Endothelial cell of umbilical vein (primary cell): ENCODE measurements around the gene FAM234B. TPM values are rescaled to one million over a fixed set of nuclear protein-coding genes. Genes with fewer than 3 reads are reported as not detected.

Experiments
- BruUV-seq: library from RNA; stranded (reverse); fragments of 400-500 nt; replicated peaks from 2 replicates; lab custom pipeline; 2021; lab: Mats Ljungman, UMichigan
- CTCF ChIA-PET: fragments of 300-600, 350-600 bp; sonication (Branson Sonifier 250); formaldehyde crosslinking; loops from one replicate; lab custom pipeline; 2021; ENCODE audit warnings: antibody characterized with exemption, inconsistent platforms; lab: Charles Lee
- POLR2A ChIA-PET: fragments of 300-600, 350-600 bp; sonication (Branson Sonifier 250); formaldehyde crosslinking; loops from one replicate; lab custom pipeline; 2021; ENCODE audit warnings: antibody characterized with exemption, inconsistent platforms; lab: Charles Lee
- DNase-seq: peaks from one replicate; pipeline ENCODE4 v3.0.0-alpha.2; 2011; ENCODE audit warnings: low read depth, low spot score
- FAIRE-seq: peaks from 2 replicates; lab custom pipeline; 2011; peaks lifted over from hg19 to GRCh38; lab: Jason Lieb, UNC
- H2AFZ ChIP-seq: 2 replicates; pipeline ENCODE4 v1.6.0; 2012; ENCODE audit warnings: low read depth, low read length, control low read depth, inconsistent platforms
- H3K27ac ChIP-seq: 2 replicates; pipeline ENCODE4 v1.5.1; 2011; ENCODE audit warnings: low read depth, mild to moderate bottlenecking, control low read depth, low read length, moderate library complexity; ENCODE audit not compliant: insufficient read depth
- H3K27me3 ChIP-seq, 2 experiments: 2 replicates each; pipeline versions ENCODE4 v1.6.0 to v1.6.1; 2011; ENCODE audit warnings: low read length in 2 of 2, mixed read lengths in 1 of 2; ENCODE audit not compliant: control insufficient read depth in 2 of 2, insufficient read depth in 2 of 2
- H3K36me3 ChIP-seq, 2 experiments: 2 replicates in 1 of 2; 3 replicates in 1 of 2; pipeline ENCODE4 v1.5.1; 2011; ENCODE audit warnings: low read length in 2 of 2, mild to moderate bottlenecking in 1 of 2, moderate library complexity in 1 of 2; ENCODE audit not compliant: control insufficient read depth in 2 of 2, insufficient read depth in 2 of 2; ENCODE audit errors: extremely low read depth in 1 of 2
- H3K4me1 ChIP-seq: 3 replicates; pipeline ENCODE4 v1.5.1; 2011; ENCODE audit warnings: mild to moderate bottlenecking, low read length; ENCODE audit not compliant: control insufficient read depth, insufficient read depth; ENCODE audit errors: extremely low read depth
- H3K4me2 ChIP-seq: 2 replicates; pipeline ENCODE4 v1.6.1; 2011; ENCODE audit warnings: low read length, control low read depth, mixed read lengths; ENCODE audit not compliant: insufficient read depth
- H3K4me3 ChIP-seq, 3 experiments: fragments of 200-600 bp in 1 of 3; sonication (generic), shearing (Covaris generic) in 1 of 3; replicated peaks in 1 of 3; 2 replicates each; pipeline ENCODE4 v1.5.1; 2011 to 2016; ENCODE audit warnings: control low read depth in 3 of 3, low read length in 3 of 3, mild to moderate bottlenecking in 2 of 3, inconsistent platforms in 1 of 3, low read depth in 1 of 3, moderate library complexity in 1 of 3; ENCODE audit not compliant: insufficient read depth in 1 of 3
- H3K79me2 ChIP-seq: 2 replicates; pipeline ENCODE4 v1.6.0; 2012; ENCODE audit warnings: low read length, inconsistent platforms; ENCODE audit not compliant: control insufficient read depth, insufficient read depth
- H3K9ac ChIP-seq: replicated peaks from 2 replicates; pipeline ENCODE3; 2011; ENCODE audit warnings: low read length, control low read depth; ENCODE audit not compliant: insufficient read depth; ENCODE audit errors: extremely low read depth
- H3K9me1 ChIP-seq: replicated peaks from 3 replicates; pipeline ENCODE4 v1.6.0; 2011; ENCODE audit warnings: mild to moderate bottlenecking, low read length; ENCODE audit not compliant: control insufficient read depth, insufficient read depth; ENCODE audit errors: extremely low read depth
- H3K9me3 ChIP-seq: replicated peaks from 2 replicates; pipeline ENCODE4 v1.5.1; 2012; ENCODE audit warnings: low read length, inconsistent platforms; ENCODE audit not compliant: control insufficient read depth, insufficient read depth
- H4K20me1 ChIP-seq: replicated peaks from 2 replicates; pipeline ENCODE3; 2011; ENCODE audit warnings: mild to moderate bottlenecking, low read length; ENCODE audit not compliant: control insufficient read depth, insufficient read depth; ENCODE audit errors: extremely low read depth
- CTCF ChIP-seq, 2 donors: IDR thresholded peaks; 1 replicate in 1 of 2; 2 replicates in 1 of 2; pipeline ENCODE4 v1.5.1; 2011; ENCODE audit warnings: low read length in 2 of 2, mild to moderate bottlenecking in 2 of 2, moderate library complexity in 2 of 2, control low read depth in 1 of 2, inconsistent platforms in 1 of 2, low read depth in 1 of 2; ENCODE audit not compliant: insufficient read depth in 1 of 2; ENCODE audit errors: extremely low read depth in 1 of 2
- EZH2 ChIP-seq: IDR thresholded peaks from 2 replicates; pipeline ENCODE4 v1.6.1; 2012; ENCODE audit warnings: borderline replicate concordance, low read depth, mild to moderate bottlenecking, moderate library complexity, low read length, inconsistent platforms; ENCODE audit not compliant: severe bottlenecking
- FOS ChIP-seq: IDR thresholded peaks from 2 replicates; pipeline ENCODE4 v1.6.1; 2011; ENCODE audit warnings: mild to moderate bottlenecking, low read length, moderate library complexity, borderline replicate concordance; ENCODE audit not compliant: insufficient read depth
- GATA2 ChIP-seq: IDR thresholded peaks from 2 replicates; pipeline ENCODE4 v1.7.0; 2011; ENCODE audit warnings: low read depth, mild to moderate bottlenecking, moderate library complexity, mixed read lengths, low read length; ENCODE audit not compliant: insufficient read length, insufficient read depth
- POLR2AphosphoS5 ChIP-seq: IDR thresholded peaks from 2 replicates; pipeline ENCODE4 v1.6.1; 2012; ENCODE audit warnings: low read depth, mild to moderate bottlenecking, control low read depth, low read length, moderate library complexity; ENCODE audit not compliant: insufficient read depth
- dilution Hi-C: fragments of 300-500 bp; cut with MboI; formaldehyde crosslinking; loops from one replicate; pipeline ENCODE4 v1.15.0; 2019; ENCODE audit warnings: low sequenced_read_pairs; ENCODE audit not compliant: extremely low pct_ligation_motif_present
- intact Hi-C: fragments of 100-400 bp; cut with micrococcal nuclease; formaldehyde crosslinking; loops from one replicate; pipeline ENCODE4 v1.10.0; 2022
- polyA plus RNA-seq, 4 experiments: library from polyadenylated mRNA; depleted of rRNA in 3 of 4; stranded (reverse) in 3 of 4; unstranded in 1 of 4; fragments of >200 nt; gene quantifications; 2 replicates each; pipeline versions ENCODE4 v1.2.1 to v1.2.3, GENCODE V29; 2011 to 2012; ENCODE audit warnings: missing spikeins in 1 of 4
- total RNA-seq: library from RNA; stranded (reverse); gene quantifications from 2 replicates; pipeline ENCODE4 v1.2.3, GENCODE V29; 2021

Gene FAM234B
- total and polyA plus RNA-seq, 2 donors (not counting 3 experiments of a cell fraction or from before 2014, with no cell fraction given) = 4.9 to 13.2 TPM

- intact Hi-C loops (loop anchor here (1.0 kb wide), 4 partner anchors 74 to 210 kb away; no protein-coding TSS in a partner anchor), dilution Hi-C loops (no loop called here)
- ChIA-PET POLR2A (no interaction called here), CTCF (interaction anchor here (0.7 to 1.6 kb wide), 4 partner anchors 10 to 188 kb away, joined by 3 to 5 read pairs (median 4); no protein-coding TSS in a partner anchor)
- Histone ChIP-seq H3K9me1 (no peaks in the 10 kb centered on the region), H2AFZ (no peak overlapping the region), H3K79me2 (no peaks in the 10 kb centered on the region), H3K27ac (no peak overlapping the region), H3K4me2 (no peak overlapping the region), H3K4me1 (no peaks in the 10 kb centered on the region), H3K9ac (no peak overlapping the region), H3K36me3 (no peaks in the 10 kb centered on the region), H4K20me1 (no peaks in the 10 kb centered on the region), H3K9me3 (no peaks in the 10 kb centered on the region), H3K4me3 (no peak overlapping the region), H3K27me3 (no peaks in the 10 kb centered on the region)
- TF ChIP-seq CTCF (IDR thresholded peaks at IDR 0.05; ENCODE audit: extremely low read depth in 1 of 2, insufficient read depth in 1 of 2, low read depth in 1 of 2, low read length in 2 of 2) (peak; percentile 55 to 63), FOS (no peak), POLR2AphosphoS5 (no peak), GATA2 (no peak), EZH2 (no peak)
- FAIRE-seq (peak; percentile 96), DNase-seq (peak; percentile 81)
- BruUV-seq = no TSS peak
Observed at GRCh38 chr12:13023811-13024530, 20.2 kb upstream of the FAM234B start.
